Smooth muscle cell of the brain vasculature (primary cell): ENCODE data around the gene ARID3A.

Source experiments
- DNase-seq: peaks from one replicate; pipeline ENCODE4 v3.0.0-alpha.2; 2012; ENCODE audit warnings: low read depth, low spot score

The ARID3A gene

DNA sequence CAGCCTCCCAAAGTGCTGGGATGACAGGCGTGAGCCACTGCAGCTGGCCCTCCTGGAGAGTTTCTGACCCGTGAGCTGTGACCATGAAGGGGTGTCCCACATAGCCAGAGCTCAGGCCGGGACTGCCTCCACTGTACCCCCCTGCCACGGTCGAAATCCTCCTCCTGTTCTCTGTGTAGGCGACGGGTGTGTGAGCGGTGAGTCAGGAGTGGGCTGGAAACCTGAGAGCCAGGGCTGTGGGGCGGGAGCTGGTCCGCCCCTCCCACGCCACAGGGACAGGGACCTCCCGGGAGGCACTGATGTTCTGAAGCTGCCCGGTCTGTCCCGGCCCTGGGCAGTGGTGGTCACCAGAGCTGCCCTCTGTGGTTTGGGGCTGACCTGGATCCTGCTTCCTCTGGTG, 62.2 kb downstream of the ARID3A start:
- no peak for DNase-seq

DNA sequence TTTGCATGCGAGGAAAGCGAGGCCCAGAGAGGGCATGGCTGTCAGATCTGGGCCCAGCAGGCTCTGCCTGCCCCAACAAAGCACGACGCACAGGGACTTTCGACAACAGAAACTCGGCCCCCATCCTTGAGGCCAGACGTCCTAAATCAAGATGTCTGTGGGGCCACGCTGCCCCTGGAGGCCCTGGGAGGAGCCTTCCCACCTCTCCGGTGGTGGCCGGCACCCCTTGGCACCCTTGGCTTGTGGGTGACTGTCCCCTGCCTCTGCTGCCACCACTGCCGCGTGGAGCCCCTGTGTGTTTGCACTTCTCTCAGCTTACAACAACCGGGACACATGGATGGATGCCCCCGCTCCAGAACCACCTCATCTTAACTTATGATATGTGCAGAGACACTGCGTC, 62.7 kb downstream of the ARID3A start:
- no peak for DNase-seq

DNA sequence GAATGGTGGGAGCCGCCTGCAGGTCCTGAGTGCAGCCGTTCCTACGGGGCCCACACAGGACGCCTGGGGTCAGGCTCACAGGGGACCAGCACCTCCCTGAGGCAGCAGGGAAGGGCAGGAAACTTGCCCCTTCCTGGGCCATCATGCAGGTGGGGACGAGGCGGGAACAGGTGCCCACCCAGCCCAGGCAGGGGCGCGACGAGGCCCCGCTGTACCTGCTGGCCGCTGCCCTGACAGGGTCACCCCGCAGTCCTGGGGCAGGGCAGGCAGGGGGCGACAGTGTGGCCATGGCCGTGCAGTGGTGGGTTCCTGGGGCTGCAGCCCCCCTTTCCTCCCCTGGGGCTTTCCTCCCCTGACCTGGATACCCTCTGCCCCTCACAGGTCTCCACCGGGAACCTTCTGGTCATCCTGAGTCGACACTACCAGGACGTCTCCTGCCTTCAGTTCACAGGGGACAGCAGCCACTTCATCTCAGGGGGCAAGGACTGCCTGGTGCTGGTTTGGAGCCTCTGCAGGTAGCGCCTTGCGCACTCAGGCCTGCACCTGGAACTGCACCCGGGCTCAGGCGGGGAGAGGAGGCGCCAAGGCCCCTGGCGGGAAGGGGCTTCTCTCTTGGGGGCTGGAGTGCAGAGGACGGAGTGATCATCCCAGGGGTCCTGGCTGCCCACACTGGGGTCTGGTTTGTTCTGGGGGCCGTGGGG, 63.7 kb downstream of the ARID3A start:
- DNase-seq = no peak

DNA sequence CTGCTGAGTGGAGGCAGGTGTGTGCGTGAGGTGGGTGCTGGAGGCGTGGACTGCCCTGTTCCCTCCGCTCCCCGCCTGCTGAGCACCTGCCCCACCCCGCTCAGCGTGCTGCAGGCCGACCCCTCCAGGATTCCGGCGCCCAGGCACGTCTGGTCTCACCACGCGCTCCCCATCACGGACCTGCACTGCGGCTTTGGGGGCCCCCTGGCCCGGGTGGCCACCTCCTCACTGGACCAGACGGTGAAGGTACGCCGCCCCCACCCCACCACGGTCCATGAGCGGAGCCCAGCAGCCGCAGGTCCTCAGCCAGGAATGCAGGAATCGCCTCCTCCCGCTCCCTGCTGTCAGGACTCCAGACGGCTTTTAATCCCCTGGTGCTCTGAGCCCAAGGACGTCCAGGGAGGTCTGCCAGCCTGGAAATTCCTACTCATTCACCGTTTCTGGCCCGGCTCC, 64.3 kb downstream of the ARID3A start:
- no peak for DNase-seq

- no peak for DNase-seq
These were observed 64.9 kb downstream of the ARID3A start for GRCh38 chr19:990746-991145.

DNA sequence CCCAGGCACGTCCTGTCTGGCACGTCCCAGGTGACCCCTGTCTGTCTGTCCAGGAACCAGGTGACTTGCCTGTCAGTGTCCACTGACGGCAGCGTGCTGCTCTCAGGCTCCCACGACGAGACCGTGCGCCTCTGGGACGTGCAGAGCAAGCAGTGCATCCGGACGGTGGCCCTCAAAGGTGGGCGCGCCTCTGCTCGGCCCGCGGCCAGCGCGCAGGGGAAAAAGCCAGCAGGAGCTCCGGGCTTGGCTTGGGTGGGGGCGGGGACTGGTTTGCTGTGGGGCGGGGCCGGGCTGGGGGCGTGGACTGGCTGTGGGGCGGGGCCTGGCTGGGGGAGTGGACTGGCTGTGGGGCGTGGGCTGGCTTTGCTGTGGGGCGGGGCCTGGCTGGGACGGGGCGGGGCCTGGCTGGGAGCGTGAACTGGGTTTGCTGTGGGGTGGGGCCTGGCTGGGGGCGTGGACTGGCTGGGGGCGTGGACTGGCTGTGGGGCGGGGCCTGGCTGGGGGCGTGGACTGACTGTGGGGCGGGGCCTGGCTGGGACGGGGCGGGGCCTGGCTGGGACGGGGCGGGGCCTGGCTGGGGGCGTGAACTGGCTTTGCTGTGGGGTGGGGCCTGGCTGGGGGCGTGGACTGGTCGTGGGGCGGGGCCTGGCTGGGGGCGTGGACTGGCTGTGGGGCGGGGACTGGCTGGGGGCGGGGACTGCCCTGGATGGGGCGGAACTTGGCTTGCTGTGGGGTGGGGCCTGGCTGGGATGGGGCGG, 65.5 kb downstream of the ARID3A start:
- DNase-seq = no peak

GRCh38 chr19:991932-992669, 66.3 kb downstream of the ARID3A start:
- DNase-seq = no peak

GRCh38 chr19:992670-993055, 66.8 kb downstream of the ARID3A start:
- DNase-seq = no peak

DNA sequence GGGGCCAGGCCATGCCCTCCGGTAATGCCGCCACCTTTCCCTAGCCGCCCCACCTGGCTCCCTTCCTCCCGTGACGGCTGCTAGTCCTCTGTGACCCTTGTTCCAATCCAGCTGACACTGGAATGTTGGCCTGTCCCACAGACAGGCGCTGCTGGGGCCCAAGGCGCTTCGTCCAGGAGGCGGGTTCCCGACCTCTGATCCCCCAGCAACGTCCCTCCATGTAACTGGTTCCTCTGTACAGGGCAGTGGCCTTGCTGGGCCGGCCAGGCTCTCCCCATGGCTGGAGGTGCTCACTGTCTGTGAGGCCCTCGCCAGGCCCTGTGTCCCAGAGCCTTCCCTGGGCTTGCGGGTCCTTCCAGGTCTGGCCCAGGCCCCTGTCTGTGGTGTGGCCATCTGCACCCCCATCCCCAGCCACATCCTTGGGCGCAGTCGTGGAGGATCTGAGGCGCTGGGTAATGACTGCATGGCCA, 67.6 kb downstream of the ARID3A start:
- no peak for DNase-seq

DNA sequence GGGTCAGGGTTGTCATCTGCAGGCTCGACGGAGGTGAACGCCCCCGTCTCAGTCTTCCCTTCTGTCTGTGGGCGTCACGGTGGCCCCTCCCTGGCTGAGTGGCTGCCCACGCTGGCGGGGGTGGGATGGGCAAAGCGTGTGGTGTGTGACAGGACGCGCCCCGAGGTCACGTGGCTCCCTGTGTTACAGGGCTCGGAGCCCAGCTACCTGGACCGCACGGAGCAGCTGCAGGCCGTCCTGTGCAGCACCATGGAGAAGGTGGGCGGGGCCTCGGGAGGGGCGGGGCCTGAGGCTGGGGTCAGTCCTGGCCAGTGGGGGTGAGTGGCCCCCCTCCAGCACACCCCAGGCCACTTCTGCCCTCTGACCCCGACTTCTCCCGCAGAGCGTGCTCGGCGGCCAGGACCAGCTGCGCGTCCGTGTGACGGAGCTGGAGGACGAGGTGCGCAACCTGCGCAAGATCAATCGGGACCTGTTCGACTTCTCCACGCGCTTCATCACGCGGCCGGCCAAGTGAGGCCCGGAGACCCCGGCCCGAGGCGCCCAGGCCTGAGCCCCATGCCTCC, 68.1 kb downstream of the ARID3A start:
- no peak for DNase-seq

DNA sequence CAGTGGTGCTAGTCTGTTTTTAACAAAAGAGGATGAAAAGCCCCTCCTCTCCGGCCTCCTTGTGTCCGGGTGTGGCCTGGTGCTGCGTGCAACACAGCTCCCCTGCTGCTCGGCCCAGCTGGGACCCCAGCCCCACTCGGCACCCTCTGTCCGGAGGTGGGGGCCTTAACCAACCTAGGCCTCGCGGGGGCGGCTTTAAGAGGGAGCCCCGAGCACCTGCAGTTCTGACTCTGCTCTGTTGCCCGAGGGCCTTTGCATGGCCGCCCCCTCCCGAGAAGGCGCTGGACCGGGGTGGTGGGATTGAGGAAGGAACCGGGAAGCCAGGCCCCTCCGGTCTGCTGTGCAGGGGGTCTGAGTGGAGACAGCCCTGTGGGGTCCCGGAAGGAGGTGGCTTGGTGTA, 68.7 kb downstream of the ARID3A start:
- no peak for DNase-seq

DNA sequence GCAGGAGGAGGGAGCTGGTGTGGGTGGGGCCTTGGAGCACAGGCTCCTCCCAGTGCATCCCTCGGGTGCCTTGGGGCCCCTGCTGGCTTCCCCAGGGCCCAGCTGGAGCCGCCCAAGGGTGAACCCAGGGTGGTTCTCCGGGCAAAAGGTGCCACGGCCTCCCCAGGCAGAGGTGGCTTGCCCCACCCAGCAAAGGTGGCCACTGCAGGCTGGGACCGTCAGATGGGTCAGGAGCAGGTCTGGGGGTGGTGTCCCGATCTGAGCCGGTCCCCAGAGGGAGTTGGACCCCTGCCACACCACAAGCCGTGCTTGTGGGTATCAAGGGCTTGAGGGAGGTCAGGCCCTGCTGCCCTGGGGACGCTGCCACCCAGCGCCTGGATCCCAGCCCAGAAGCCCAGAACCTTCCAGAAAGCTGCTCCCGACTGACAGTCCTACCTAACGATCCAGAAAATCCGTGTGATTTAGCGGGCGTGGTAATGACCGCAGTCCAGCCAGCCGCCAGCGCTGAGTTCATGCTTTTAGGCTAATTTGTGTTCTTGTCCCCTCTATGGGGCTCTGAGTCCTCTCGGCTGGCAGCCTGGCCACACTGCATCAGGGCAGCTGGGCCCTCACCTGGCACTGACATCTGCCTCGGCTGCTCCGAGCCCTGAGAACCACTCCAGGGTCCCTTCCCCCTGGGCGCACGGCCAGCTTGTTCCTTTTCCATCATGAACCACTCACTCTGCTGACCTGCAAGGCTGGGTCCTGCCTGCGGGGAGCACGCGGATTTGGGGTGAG, 69.4 kb downstream of the ARID3A start:
- no peak for DNase-seq

- no peak for DNase-seq
These were observed 70.4 kb downstream of the ARID3A start for GRCh38 chr19:996051-996838.

DNA sequence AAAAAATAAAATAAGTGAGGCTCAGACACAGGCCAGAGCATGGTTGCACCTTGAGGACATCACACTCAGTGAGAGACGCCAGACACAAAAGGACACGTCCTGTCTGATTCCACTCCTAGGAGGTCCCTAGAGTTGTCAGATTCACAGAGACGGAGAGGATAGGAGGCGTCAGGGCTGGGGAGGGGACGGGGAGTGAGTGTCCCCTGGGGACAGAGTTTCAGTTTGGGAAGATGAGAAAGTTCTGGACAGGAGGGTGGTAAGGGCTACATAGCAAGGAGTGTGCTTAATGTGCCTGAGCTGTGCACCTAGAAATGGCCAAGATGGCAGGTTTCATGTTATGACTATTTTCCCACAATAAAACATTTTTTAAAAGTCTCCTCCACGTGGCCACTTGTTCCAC, 72.2 kb downstream of the ARID3A start:
- DNase-seq = no peak

- no peak for DNase-seq
These were observed 73.5 kb downstream of the ARID3A start for GRCh38 chr19:999379-999719.

- DNase-seq = no peak
These were observed 74.3 kb downstream of the ARID3A start, which contains the start of gene GRIN3B for GRCh38 chr19:1000095-1000494. Gene GRIN3B (plus strand): TSS chr19:1000419. CDS start chr19:1000438, 19 bp downstream.

GRCh38 chr19:1000591-1001537, 75.0 kb downstream of the ARID3A start:
- no peak for DNase-seq

- no peak for DNase-seq
These were observed 75.8 kb downstream of the ARID3A start for GRCh38 chr19:1001538-1002166.

- no peak for DNase-seq
These were observed 76.8 kb downstream of the ARID3A start for GRCh38 chr19:1002600-1002999.
